Stimulated activated CD8-positive, alpha-beta memory T cell treated with anti-CD3 and anti-CD28 coated beads, Interleukin-4, amount 100 ng/mL, for 24 hours (primary cell): Measurements from ENCODE around the gene RASA4B.

Experiments
- DNase-seq: peaks from one replicate; pipeline ENCODE4 v3.0.0-alpha.2; 2020; ENCODE audit warnings: low read depth

RASA4B gene

GRCh38 chr7:102454468-102454867 lies 63.1 kb downstream of the RASA4B start:
- no peak for DNase-seq

GRCh38 chr7:102453319-102453718 lies 64.3 kb downstream of the RASA4B start:
- DNase-seq = no peak

GRCh38 chr7:102452451-102452850 lies 65.1 kb downstream of the RASA4B start:
- DNase-seq = no peak

DNA sequence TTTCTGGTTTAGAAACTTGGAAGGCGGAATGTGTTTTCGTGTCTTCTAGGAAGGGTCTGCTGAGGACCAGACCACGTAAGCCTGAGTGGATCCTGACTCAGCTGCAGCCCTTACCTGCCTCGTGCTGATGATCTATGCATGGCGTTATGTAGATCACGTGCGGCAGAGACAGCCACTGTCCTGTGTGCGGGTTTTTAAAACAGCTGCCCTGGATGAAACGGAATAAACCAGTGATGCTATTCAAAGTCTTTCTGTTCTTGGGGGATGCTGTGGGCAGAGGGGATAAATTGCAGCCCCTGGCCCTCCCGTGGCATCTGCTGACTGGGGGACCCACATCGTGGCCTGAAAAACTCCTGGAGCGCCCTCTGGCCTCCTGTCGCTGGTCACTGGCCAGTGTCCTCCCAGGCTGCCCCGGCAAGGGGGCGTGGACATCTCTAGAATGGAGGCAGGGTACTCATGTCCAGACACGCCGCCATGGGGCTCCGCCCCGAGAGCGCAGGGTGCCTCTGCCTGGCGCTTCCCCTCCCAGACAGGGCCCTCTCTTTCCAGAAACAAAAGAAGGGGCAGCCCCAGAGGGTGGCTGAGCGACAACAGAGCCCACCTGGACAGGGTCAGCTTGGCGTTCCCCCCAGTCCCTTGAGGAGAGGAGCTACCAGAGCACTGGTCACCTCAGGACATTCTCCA lies 66.1 kb downstream of the RASA4B start:
- DNase-seq = no peak

- peak; percentile 30 for DNase-seq
These were observed 67.3 kb downstream of the RASA4B start for GRCh38 chr7:102450242-102450641.

DNA sequence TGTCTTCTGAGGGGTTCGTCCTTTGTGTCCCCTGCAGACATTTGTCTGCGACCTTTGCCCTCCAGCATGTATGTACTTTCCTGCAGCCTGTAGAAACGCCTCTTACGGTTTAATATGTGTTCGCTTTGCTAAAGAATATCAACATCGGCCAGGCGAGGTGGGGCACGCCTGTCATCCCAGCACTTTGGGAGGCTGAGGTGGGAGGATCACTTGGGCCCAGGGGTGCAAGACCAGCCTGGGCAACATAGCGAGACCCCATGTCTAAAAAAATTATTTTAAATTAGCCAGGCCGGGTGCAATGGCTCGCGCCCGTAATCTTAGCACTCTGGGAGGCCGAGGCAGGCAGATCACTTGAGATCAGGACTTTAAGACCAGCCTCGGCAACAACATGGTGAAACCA lies 68.4 kb downstream of the RASA4B start:
- DNase-seq = no peak

DNA sequence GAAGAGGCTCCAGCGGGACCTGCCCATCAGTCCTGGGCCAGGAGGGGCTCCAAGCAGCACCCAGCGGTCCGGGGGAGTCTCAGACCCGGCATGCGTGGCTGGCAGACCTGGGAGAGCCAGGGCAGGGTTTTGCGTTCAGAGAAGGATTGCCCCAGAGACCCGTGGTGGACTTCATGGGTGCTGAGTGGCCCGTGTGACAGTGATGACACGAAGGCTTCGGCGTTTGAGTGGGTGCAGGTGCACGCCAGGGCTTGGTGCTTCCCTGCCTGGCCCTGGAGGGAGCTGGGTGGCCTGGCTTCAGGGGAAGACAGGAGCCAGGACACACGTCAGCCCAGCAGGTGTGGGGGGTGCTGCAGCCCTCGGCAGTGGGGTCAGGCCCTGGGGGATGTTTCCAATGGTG lies 70.3 kb downstream of the RASA4B start:
- no peak for DNase-seq

- DNase-seq = no peak
These were observed 71.0 kb downstream of the RASA4B start for GRCh38 chr7:102446387-102447156.

- DNase-seq = no peak
These were observed 71.9 kb downstream of the RASA4B start for GRCh38 chr7:102445674-102446071.

- no peak for DNase-seq
These were observed 72.5 kb downstream of the RASA4B start for GRCh38 chr7:102444961-102445673.

DNA sequence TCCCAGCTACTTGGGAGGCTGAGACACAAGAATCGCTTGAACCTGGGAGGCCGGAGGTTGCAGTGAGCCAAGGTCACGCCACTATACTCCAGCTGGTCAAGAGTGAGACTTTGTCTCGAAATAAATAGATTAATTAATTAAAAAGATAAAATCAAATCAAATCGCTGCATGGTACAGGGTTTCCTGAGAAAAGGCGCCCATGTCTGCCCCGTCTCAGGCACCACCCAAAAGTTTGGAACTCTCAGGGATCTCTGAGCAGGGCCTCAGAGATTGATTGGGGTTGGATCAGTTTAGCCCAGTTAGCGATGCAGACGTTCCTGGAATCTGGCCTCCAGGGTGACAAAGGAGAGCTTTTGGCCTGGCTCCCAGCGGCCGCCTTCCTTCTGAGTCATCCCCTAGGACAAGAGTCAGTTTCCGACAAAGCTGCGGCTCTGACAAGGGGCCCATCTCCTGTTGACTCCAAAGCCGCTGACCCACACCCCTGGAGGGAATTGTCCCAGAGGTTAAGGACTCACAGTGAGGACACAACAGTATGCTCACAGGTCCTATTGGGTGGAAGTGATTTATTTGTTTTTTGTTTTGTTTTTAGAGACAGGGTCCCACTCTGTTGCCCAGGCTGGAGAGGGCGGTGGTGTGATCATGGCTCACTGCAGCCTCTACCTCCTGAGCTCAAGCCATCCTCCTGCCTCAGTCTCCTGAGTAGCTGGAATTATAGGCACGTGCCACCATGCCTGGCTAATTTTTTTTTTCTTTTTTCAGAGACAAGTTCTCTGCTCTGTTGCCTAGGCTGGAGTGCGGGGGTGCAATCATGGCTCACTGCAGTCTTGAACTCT lies 77.4 kb downstream of the RASA4B start:
- no peak for DNase-seq

DNA sequence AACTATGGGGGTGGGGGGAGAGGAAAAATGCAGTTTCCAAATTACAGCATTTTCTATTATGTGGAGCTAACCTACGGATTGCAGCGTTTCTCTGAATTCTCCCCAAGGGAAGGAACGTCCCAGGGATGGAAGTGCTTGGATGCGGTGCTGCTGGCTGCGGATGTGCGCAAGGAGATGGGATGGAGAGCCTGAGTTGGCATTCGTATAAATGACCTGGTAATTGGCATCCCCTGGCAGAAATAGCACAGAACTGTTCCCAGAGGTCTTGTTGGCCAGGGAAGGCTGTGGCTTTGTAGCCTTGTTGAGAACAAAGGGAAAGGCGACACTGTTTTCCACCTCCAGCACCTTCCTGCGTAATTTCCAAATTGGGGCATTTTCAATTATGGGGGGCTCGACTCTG lies 81.5 kb downstream of the RASA4B start:
- DNase-seq = no peak

GRCh38 chr7:102434039-102434486 lies 83.5 kb downstream of the RASA4B start:
- DNase-seq = no peak

DNA sequence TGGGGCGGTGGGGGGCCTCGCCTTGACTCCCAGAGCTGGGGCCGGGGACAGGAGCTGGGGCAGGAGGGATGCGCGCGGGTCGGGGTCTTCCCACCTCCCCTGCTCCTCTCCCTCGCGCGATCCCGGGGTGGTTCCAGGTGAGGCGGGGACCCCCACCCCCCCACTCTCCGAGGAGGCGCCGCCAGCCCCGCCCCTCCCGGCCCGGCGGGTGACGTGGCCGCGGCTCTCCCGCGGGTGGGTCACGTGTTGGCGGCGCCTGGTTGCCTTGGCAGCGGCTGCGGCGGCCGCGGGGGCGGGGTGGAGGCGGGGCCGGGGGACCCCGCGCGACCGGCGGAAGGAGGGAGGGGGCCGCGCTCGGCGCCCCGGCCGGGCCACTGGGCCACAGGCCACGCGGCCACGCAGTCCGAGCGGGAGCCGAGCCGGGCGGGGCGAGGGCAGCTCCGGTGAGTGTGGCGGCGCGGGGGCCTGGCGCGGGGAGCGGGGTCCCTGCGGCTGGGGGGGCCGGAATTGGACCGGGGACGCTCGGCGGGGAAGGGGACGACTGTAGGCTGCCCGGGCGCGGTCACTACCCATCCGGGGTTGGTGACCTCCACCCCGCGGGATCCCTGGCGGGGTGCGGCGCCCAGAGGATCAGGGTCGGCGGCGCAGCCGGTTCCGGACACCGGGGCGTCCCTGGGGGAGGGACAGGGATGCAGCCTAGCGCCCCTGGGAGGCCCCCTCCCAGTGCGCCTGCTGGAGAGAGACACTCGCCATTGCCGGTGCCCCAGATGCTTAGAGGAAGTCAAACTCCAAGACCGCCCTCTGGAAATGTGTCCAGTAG lies 84.1 kb downstream of the RASA4B start, which contains the start of gene ORAI2:
Gene ORAI2, plus strand, starts transcription at position 357 of the 820 bp plus-strand sequence. CDS start 5,382 bp downstream, outside the sequence.
- DNase-seq = peak; percentile 84
